SH-SY5Y (cell line): ENCODE measurements around the gene MGMT.

ENCODE experiments used
- GATA2 ChIP-seq: IDR thresholded peaks from 2 replicates; pipeline ENCODE4 v1.6.1; 2011; ENCODE audit warnings: mild to moderate bottlenecking, low read depth, low read length
- GATA3 ChIP-seq: IDR thresholded peaks from 2 replicates; pipeline ENCODE4 v1.6.1; 2011; ENCODE audit warnings: low read depth, mild to moderate bottlenecking, low read length, moderate library complexity

GRCh38 chr10:129417870-129418269, 49.2 kb upstream of the MGMT start:
- TF ChIP-seq GATA2 (no peak), GATA3 (no peak)
